Naive B cell (primary cell): ENCODE measurements around the gene VEPH1. TPM values are rescaled to one million over a fixed set of nuclear protein-coding genes. Genes with fewer than 3 reads are reported as not detected.
A peak's percentile ranks its signal among the peaks of the same experiment; 100 is the strongest.

ENCODE experiments used
- ATAC-seq, 2 donors: fragments of 150-1000 bp; cut with Tn5 transposase; 2 replicates each; pipeline ENCODE4 v1.10.0; 2021; ENCODE audit warnings: low read depth in 2 of 2, mild to moderate bottlenecking in 2 of 2, moderate library complexity in 2 of 2
- DNase-seq: peaks from one replicate; pipeline ENCODE4 v3.0.0; 2022
- H3K27ac Mint-ChIP-seq, 6 donors: one replicate each; pipeline ENCODE4 v1.8.0; 2020 to 2022; ENCODE audit warnings: mild to moderate bottlenecking in 6 of 6, mixed read lengths in 6 of 6, moderate library complexity in 5 of 6, inconsistent platforms in 2 of 6
- H3K27me3 Mint-ChIP-seq, 3 donors: one replicate each; pipeline ENCODE4 v1.8.0; 2021 to 2022; ENCODE audit warnings: mixed read lengths in 3 of 3, mild to moderate bottlenecking in 1 of 3
- H3K36me3 Mint-ChIP-seq, 2 donors: one replicate each; pipeline ENCODE4 v1.8.0; 2020 to 2022; ENCODE audit warnings: mixed read lengths in 2 of 2, inconsistent platforms in 1 of 2, mild to moderate bottlenecking in 1 of 2
- H3K4me1 Mint-ChIP-seq, 3 donors: one replicate each; pipeline ENCODE4 v1.8.0; 2020 to 2022; ENCODE audit warnings: mixed read lengths in 3 of 3, inconsistent platforms in 1 of 3, mild to moderate bottlenecking in 1 of 3, moderate library complexity in 1 of 3
- H3K4me3 Mint-ChIP-seq, 8 donors: one replicate each; pipeline ENCODE4 v1.8.0; 2020 to 2022; ENCODE audit warnings: mild to moderate bottlenecking in 8 of 8, mixed read lengths in 8 of 8, moderate library complexity in 8 of 8, inconsistent platforms in 2 of 8
- H3K9me3 Mint-ChIP-seq, 7 donors: one replicate each; pipeline ENCODE4 v1.8.0; 2020 to 2022; ENCODE audit warnings: mixed read lengths in 7 of 7, mild to moderate bottlenecking in 5 of 7, inconsistent platforms in 2 of 7, moderate library complexity in 1 of 7
- polyA plus RNA-seq, 6 donors: library from polyadenylated mRNA; unstranded; fragments of 300-500 nt; fragmentation: Illumina TruSeq; gene quantifications; one replicate each; pipeline ENCODE4 v1.2.3, GENCODE V29; 2021; ENCODE audit warnings: low read depth in 6 of 6

The VEPH1 gene
- polyA plus RNA-seq, 6 donors from 2014 or later: 0.20 to 1.6 TPM; not detected in 4

- ATAC-seq: no peak
- Mint-ChIP-seq H3K27ac (no peak overlapping the region), H3K4me1 (peaks cover 0 to 3% (median 0%) of the 10 kb centered on the region in 3 donors), H3K36me3 (no peaks in the 10 kb centered on the region), H3K27me3 (no peaks in the 10 kb centered on the region), H3K4me3 (no peak overlapping the region), H3K9me3 (no peaks in the 10 kb centered on the region)
- no peak for DNase-seq
Measured at GRCh38 chr3:157276801-157277200, 226.4 kb downstream of the VEPH1 start.

DNA sequence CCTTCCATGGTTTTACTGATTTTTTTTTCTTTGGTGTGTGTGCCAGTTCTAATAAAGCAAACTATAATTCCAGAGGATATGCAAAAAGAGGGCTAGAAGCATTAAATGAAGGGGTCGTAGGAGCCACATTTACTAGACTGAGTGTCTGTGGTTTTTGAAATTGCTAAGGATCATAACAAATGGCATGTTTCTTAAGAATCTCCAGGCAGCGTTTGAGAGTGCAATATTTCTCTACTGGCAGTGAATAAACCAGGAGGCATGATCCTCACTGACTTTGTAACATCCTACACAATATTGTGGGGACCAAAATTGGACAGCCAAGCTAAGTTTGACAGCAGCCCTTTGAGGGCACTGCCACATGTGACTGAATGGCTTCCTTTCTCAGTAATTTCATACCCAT, 227.4 kb downstream of the VEPH1 start:
- H3K27me3 Mint-ChIP-seq: no peaks in the 10 kb centered on the region
- H3K27ac Mint-ChIP-seq: no peak overlapping the region
- H3K4me3 Mint-ChIP-seq: no peak overlapping the region
- no peak for DNase-seq
- H3K4me1 Mint-ChIP-seq: peaks cover 0 to 3% (median 0%) of the 10 kb centered on the region in 3 donors
- no peaks in the 10 kb centered on the region for H3K9me3 Mint-ChIP-seq
- no peaks in the 10 kb centered on the region for H3K36me3 Mint-ChIP-seq
- ATAC-seq: no peak

- Mint-ChIP-seq H3K4me1 (peaks cover 0 to 3% (median 0%) of the 10 kb centered on the region in 3 donors), H3K27ac (no peak overlapping the region), H3K9me3 (no peaks in the 10 kb centered on the region), H3K4me3 (no peak overlapping the region), H3K36me3 (no peaks in the 10 kb centered on the region), H3K27me3 (no peaks in the 10 kb centered on the region)
- no peak for ATAC-seq
- DNase-seq: no peak
Measured at GRCh38 chr3:157274644-157275137, 228.5 kb downstream of the VEPH1 start.

DNA sequence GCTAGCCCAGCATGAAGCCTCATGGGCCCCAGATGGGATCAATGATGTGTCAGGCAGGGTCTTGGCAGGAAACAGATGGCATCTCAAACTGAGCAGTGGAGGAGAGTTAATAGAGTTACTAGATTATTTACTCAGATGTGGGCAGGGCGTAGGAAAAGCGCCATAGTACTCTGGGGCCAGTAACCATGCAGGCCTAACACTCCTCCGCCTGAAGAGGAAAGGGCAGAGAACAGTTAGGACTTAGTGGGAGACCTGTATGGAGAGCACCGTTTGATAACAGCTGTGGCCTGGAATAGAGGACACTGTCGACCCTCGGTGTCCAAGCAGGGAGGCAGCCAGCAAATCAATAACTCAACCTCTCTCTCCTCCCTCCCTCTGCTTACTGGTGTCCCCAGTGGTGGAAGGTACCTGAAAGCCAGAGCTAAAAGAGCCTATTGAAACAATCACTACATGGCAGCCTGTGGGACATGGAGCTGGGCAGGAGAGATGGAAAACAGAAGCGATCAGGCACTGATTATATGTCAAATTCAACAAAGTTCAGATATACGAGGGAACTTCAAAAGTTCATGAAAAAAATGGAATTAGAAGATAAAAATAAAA, 231.8 kb downstream of the VEPH1 start:
- peak overlapping the region in 1 of 8 donors; percentile 56 for H3K4me3 Mint-ChIP-seq
- DNase-seq (no peak), ATAC-seq (no peak)
- peaks cover 0 to 4% (median 0%) of the 10 kb centered on the region in 7 donors for H3K9me3 Mint-ChIP-seq
- H3K27me3 Mint-ChIP-seq: no peaks in the 10 kb centered on the region
- peaks cover 0 to 9% of the 10 kb centered on the region in 2 donors for H3K36me3 Mint-ChIP-seq
- H3K27ac Mint-ChIP-seq: no peak overlapping the region
- H3K4me1 Mint-ChIP-seq: peaks cover 0 to 3% (median 0%) of the 10 kb centered on the region in 3 donors

DNA sequence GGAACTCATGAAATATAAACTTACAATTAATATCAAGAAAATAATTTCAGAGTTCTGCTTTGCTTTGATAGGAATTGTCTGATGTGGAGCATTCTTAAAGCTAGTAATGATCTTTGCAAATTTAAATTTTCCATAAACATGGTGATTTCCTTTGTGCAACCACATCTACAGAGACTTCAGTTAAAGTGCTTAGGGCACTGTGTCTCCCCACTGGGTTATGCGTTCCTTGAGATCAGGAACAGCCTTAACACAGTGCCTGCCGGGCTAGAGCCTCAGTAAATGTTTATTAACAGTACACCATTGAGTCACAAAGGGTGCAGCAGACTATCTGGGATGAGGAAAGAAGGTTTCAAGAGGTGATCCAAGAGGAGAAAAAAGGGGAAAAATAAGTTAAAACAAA, 235.2 kb downstream of the VEPH1 start:
- Mint-ChIP-seq H3K27ac (no peak overlapping the region), H3K9me3 (peaks cover 0 to 4% (median 0%) of the 10 kb centered on the region in 7 donors), H3K4me3 (peak overlapping the region in 1 of 8 donors; percentile 12), H3K36me3 (peaks cover 0 to 13% of the 10 kb centered on the region in 2 donors), H3K4me1 (peaks cover 0 to 3% (median 0%) of the 10 kb centered on the region in 3 donors), H3K27me3 (no peaks in the 10 kb centered on the region)
- no peak for ATAC-seq
- no peak for DNase-seq

GRCh38 chr3:157265931-157266330, 237.3 kb downstream of the VEPH1 start:
- Mint-ChIP-seq H3K27me3 (no peaks in the 10 kb centered on the region), H3K27ac (no peak overlapping the region), H3K36me3 (peaks cover 0 to 13% of the 10 kb centered on the region in 2 donors), H3K9me3 (peaks cover 0 to 4% (median 0%) of the 10 kb centered on the region in 7 donors), H3K4me1 (no peaks in the 10 kb centered on the region), H3K4me3 (no peak overlapping the region)
- ATAC-seq (no peak), DNase-seq (no peak)

DNA sequence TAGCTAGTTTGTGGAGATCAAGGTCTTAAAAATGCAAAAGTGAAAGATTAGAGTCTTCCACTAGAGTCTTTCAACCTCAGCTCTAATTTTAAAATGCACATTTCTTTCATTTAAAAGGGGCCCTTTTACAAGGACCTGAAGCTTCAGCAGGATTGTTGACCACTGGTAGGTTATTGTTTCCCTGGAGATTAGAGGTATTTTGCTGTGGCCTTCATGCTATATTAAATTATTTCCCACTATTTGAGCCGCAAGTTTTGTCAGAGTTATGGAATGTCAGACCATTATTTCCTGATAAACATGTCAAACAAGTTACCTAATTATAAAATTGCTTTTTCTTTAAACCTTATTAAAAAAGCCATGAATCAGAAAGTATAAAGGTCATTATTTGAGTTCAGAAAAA, 240.2 kb downstream of the VEPH1 start:
- Mint-ChIP-seq H3K27me3 (no peaks in the 10 kb centered on the region), H3K4me1 (no peaks in the 10 kb centered on the region), H3K9me3 (peaks cover 0 to under 1% (median 0%) of the 10 kb centered on the region in 7 donors), H3K4me3 (no peak overlapping the region), H3K36me3 (peaks cover 12 to 16% of the 10 kb centered on the region in 2 donors), H3K27ac (no peak overlapping the region)
- ATAC-seq (no peak), DNase-seq (no peak)

DNA sequence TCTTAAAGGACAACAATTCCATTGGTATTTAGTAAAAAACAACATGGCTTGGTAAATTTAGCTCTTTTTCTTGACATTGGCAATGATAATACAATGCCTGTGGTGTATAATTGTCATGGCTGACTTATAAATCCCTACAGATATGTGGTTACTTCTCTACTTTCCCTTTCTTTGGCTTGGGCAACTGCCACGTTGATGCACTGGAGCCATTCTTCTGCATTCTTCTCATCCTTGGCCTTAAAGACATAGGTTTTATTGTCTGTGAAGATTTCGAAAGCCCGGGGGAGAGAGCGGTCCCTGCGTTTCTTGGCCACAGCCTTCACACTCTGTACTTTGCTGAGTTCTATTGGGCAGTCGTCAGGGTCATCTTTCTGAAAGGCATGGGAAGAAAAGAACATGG, 242.2 kb downstream of the VEPH1 start:
- ATAC-seq (no peak), DNase-seq (no peak)
- Mint-ChIP-seq H3K27me3 (no peaks in the 10 kb centered on the region), H3K36me3 (peaks cover 12 to 15% of the 10 kb centered on the region in 2 donors), H3K27ac (no peak overlapping the region), H3K4me1 (no peaks in the 10 kb centered on the region), H3K4me3 (no peak overlapping the region), H3K9me3 (no peaks in the 10 kb centered on the region)

GRCh38 chr3:157259825-157260224, 243.4 kb downstream of the VEPH1 start:
- H3K4me1 Mint-ChIP-seq: no peaks in the 10 kb centered on the region
- no peak overlapping the region for H3K27ac Mint-ChIP-seq
- H3K4me3 Mint-ChIP-seq: no peak overlapping the region
- peaks cover 0 to 2% (median 0%) of the 10 kb centered on the region in 7 donors for H3K9me3 Mint-ChIP-seq
- no peak for ATAC-seq
- DNase-seq: no peak
- peaks cover 10 to 12% of the 10 kb centered on the region in 2 donors for H3K36me3 Mint-ChIP-seq
- no peaks in the 10 kb centered on the region for H3K27me3 Mint-ChIP-seq

DNA sequence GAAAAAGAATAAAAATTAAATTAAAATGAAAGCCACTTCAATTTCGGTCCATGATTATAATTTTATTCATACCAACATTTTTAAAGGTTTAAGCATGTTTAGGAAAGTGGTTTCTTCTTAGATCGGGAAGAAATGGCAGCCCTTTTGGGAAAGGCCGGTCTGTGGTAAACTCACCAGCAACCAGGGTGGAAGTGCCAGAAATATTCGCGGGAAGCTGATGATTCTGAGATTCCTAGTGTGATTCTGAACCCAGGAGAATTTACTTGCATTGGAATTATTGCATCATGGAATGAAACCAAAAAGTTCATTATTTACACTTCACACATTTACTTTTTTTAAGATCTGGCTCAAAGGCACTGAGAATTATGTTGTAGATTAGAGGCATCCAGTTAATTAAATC, 246.1 kb downstream of the VEPH1 start:
- no peak overlapping the region for H3K4me3 Mint-ChIP-seq
- ATAC-seq (no peak), DNase-seq (no peak)
- H3K36me3 Mint-ChIP-seq: peaks cover 10 to 12% of the 10 kb centered on the region in 2 donors
- H3K27ac Mint-ChIP-seq: no peak overlapping the region
- no peaks in the 10 kb centered on the region for H3K27me3 Mint-ChIP-seq
- no peaks in the 10 kb centered on the region for H3K4me1 Mint-ChIP-seq
- H3K9me3 Mint-ChIP-seq: peaks cover 0 to 2% (median 0%) of the 10 kb centered on the region in 7 donors

GRCh38 chr3:157255797-157256196, 247.4 kb downstream of the VEPH1 start:
- H3K36me3 Mint-ChIP-seq: peaks cover 10 to 14% of the 10 kb centered on the region in 2 donors
- ATAC-seq (no peak), DNase-seq (no peak)
- no peak overlapping the region for H3K4me3 Mint-ChIP-seq
- H3K9me3 Mint-ChIP-seq: peaks cover 0 to 3% (median 0%) of the 10 kb centered on the region in 7 donors
- H3K27ac Mint-ChIP-seq: no peak overlapping the region
- H3K4me1 Mint-ChIP-seq: no peaks in the 10 kb centered on the region
- no peaks in the 10 kb centered on the region for H3K27me3 Mint-ChIP-seq

DNA sequence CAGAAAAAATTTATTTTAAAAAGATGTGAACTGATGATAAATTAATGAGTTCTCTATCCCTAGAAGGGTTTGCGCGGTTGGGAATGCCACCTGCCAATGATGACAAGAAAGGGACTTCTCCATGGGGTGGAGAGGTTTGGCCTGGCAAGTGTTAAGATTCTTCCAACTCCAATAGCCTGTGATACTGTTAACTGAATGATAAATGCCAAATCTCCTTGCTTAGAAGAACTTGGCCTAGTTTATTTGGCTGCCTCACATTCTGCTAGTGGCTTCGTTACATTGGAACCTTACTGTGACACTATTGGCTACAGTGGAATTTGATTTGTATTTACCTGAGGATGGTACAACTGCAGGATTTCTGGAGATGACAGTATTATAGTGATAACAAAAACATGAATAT, 251.5 kb downstream of the VEPH1 start:
- H3K9me3 Mint-ChIP-seq: peaks cover 0 to 4% (median 0%) of the 10 kb centered on the region in 7 donors
- H3K27me3 Mint-ChIP-seq: no peaks in the 10 kb centered on the region
- no peak overlapping the region for H3K27ac Mint-ChIP-seq
- peaks cover 0 to 6% (median 0%) of the 10 kb centered on the region in 3 donors for H3K4me1 Mint-ChIP-seq
- peaks cover 0 to 13% of the 10 kb centered on the region in 2 donors for H3K36me3 Mint-ChIP-seq
- H3K4me3 Mint-ChIP-seq: no peak overlapping the region
- ATAC-seq: no peak
- no peak for DNase-seq

GRCh38 chr3:157249606-157250005, 253.6 kb downstream of the VEPH1 start:
- ATAC-seq (no peak), DNase-seq (no peak)
- Mint-ChIP-seq H3K4me1 (peaks cover 0 to 6% (median 0%) of the 10 kb centered on the region in 3 donors), H3K36me3 (peaks cover 0 to 13% of the 10 kb centered on the region in 2 donors), H3K4me3 (peak overlapping the region in 1 of 8 donors; percentile 41), H3K9me3 (peaks cover 0 to 4% (median 0%) of the 10 kb centered on the region in 7 donors), H3K27me3 (no peaks in the 10 kb centered on the region), H3K27ac (no peak overlapping the region)

- Mint-ChIP-seq H3K36me3 (peaks cover 0 to 13% of the 10 kb centered on the region in 2 donors), H3K27me3 (no peaks in the 10 kb centered on the region), H3K4me1 (peaks cover 0 to 6% (median 0%) of the 10 kb centered on the region in 3 donors), H3K27ac (no peak overlapping the region), H3K4me3 (no peak overlapping the region), H3K9me3 (peaks cover 0 to 4% (median 0%) of the 10 kb centered on the region in 7 donors)
- DNase-seq (no peak), ATAC-seq (no peak)
Measured at GRCh38 chr3:157248590-157249422, 254.4 kb downstream of the VEPH1 start.
